K562 (cell line): ENCODE data around the gene C12orf60. TPM values are rescaled to one million over a fixed set of nuclear protein-coding genes. Genes with fewer than 3 reads are reported as not detected.

ENCODE experiments used
- ARNT ChIP-seq, 2 experiments: fragments of 450-650 bp; IDR thresholded peaks; 2 replicates each; pipeline ENCODE4 v1.6.1; 2016; ENCODE audit warnings: mild to moderate bottlenecking in 1 of 2
- CGGBP1 ChIP-seq: fragments of 250-450 bp; sonication (Bioruptor Pico); IDR thresholded peaks from 2 replicates; pipeline ENCODE4 v1.9.0; 2021; ENCODE audit warnings: mild to moderate bottlenecking
- CTCFL ChIP-seq: IDR thresholded peaks from 2 replicates; pipeline ENCODE4 v1.6.1; 2011; ENCODE audit warnings: borderline replicate concordance, low read depth, mild to moderate bottlenecking, moderate library complexity, low read length; ENCODE audit not compliant: insufficient read depth, poor library complexity, severe bottlenecking
- ETV6 ChIP-seq, 3 experiments: fragments of 150-350 bp in 1 of 3; sonication (generic) in 1 of 3; formaldehyde crosslinking in 1 of 3; IDR thresholded peaks; 2 replicates each; pipeline versions ENCODE4 v1.6.1 to v1.8.0; 2014 to 2022; ENCODE audit warnings: borderline replicate concordance in 2 of 3, low read depth in 2 of 3, antibody characterized with exemption in 1 of 3, low read length in 1 of 3, mild to moderate bottlenecking in 1 of 3, missing genetic modification reagents in 1 of 3
- FOXO4 ChIP-seq: fragments of 450-650 bp; formaldehyde crosslinking; IDR thresholded peaks from 2 replicates; pipeline ENCODE4 v1.4.0; 2020; ENCODE audit warnings: mild to moderate bottlenecking, moderate library complexity
- HBP1 ChIP-seq: fragments of 450-650 bp; formaldehyde crosslinking; IDR thresholded peaks from 2 replicates; pipeline ENCODE4 v1.4.0; 2022; ENCODE audit warnings: missing genetic modification characterization
- MECOM ChIP-seq: fragments of 250-450 bp; sonication (Bioruptor Pico); IDR thresholded peaks from 2 replicates; pipeline ENCODE4 v1.8.0; 2022; ENCODE audit warnings: inconsistent platforms
- RBM17 ChIP-seq: fragments of 200-400 bp; formaldehyde crosslinking; IDR thresholded peaks from 2 replicates; pipeline ENCODE4 v1.6.1; 2017; ENCODE audit warnings: low read depth, mild to moderate bottlenecking, low read length, borderline replicate concordance
- REST ChIP-seq, 2 experiments: fragments of 450-650 bp; formaldehyde crosslinking in 1 of 2; IDR thresholded peaks; 2 replicates each; pipeline versions ENCODE4 v1.4.0 to v1.6.1; 2014 to 2020; ENCODE audit warnings: mild to moderate bottlenecking in 2 of 2, borderline replicate concordance in 1 of 2, low read depth in 1 of 2
- SMC3 ChIP-seq: conservative IDR thresholded peaks from 2 replicates; pipeline ENCODE4 v1.6.1; 2011; ENCODE audit warnings: low read depth, low read length, improper control_type of control experiment; ENCODE audit not compliant: insufficient read depth
- TCF15 ChIP-seq: fragments of 250-450 bp; sonication (Bioruptor Pico); IDR thresholded peaks from 2 replicates; pipeline ENCODE4 v1.8.0; 2022; ENCODE audit warnings: moderate library complexity, mild to moderate bottlenecking, inconsistent platforms
- polyA plus RNA-seq, 8 experiments: library from polyadenylated mRNA; depleted of rRNA in 4 of 8; stranded (reverse) in 5 of 8; unstranded in 3 of 8; fragments of >200 nt; fragmentation: Nextera tagmentation in 2 of 8; fragmentation: Illumina TruSeq in 1 of 8; extraction: Ambion mirVana in 2 of 8; extraction: Trizol in 1 of 8; gene quantifications; 2 replicates each; pipeline versions ENCODE4 v1.2.1 to v1.2.3, GENCODE V29; 2011 to 2014; ENCODE audit warnings: inconsistent platforms in 1 of 8, missing spikeins in 1 of 8
- total RNA-seq, 7 experiments: library from RNA; depleted of rRNA in 6 of 7; stranded (reverse); fragments of >200 nt in 6 of 7; fragmentation: Illumina TruSeq in 2 of 7; extraction: Trizol in 2 of 7; gene quantifications; 2 replicates each; pipeline versions ENCODE4 v1.2.1 to v1.2.3, GENCODE V29; 2011 to 2021; ENCODE audit warnings: low replicate concordance in 1 of 7

Gene C12orf60
- total and polyA plus RNA-seq, 9 of the 15 experiments (the other 6 are each of a cell fraction or from before 2014, with no cell fraction given): 0.41 to 4.4 (median 2.5) TPM

GRCh38 chr12:14845350-14845750 lies 41.9 kb downstream of the C12orf60 start (continued):
- TF ChIP-seq FOXO4 (CRISPR knock-in tag) (no peak), CTCFL (no peak), ARNT (IDR thresholded peaks at IDR 0.05) (0 out of 4 replicates have a peak, but pooled peaks of 1 of the 2 experiments have one; percentile 35), MECOM (no peak), HBP1 (CRISPR knock-in tag) (0 out of 2 replicates have a peak, but pooled peaks have one; percentile 53), REST (IDR thresholded peaks at IDR 0.05; ENCODE audit: borderline replicate concordance) (peak; percentile 34; the same call in 1 of the 2 replicates), REST (CRISPR knock-in tag; IDR thresholded peaks at IDR 0.05; ENCODE audit: low read depth) (no peak), CGGBP1 (no peak), RBM17 (no peak), TCF15 (CRISPR knock-in tag) (no peak), SMC3 (0 out of 2 replicates have a peak, but pooled peaks have one; percentile 11), ETV6 (IDR thresholded peaks at IDR 0.05; ENCODE audit: borderline replicate concordance in 1 of 2, low read depth in 2 of 2, low read length in 1 of 2) (no peak), ETV6 (CRISPR knock-in tag; IDR thresholded peaks at IDR 0.05; ENCODE audit: borderline replicate concordance) (no peak)
